GM12873 (cell line): ENCODE measurements around the gene WIPF1.

Experiments
- CTCF ChIP-seq: IDR thresholded peaks from 2 replicates; pipeline ENCODE4 v1.5.1; 2012; ENCODE audit warnings: low read depth, mild to moderate bottlenecking, moderate library complexity, low read length, control low read depth; ENCODE audit not compliant: insufficient read depth; ENCODE audit errors: missing control alignments

The WIPF1 gene

DNA sequence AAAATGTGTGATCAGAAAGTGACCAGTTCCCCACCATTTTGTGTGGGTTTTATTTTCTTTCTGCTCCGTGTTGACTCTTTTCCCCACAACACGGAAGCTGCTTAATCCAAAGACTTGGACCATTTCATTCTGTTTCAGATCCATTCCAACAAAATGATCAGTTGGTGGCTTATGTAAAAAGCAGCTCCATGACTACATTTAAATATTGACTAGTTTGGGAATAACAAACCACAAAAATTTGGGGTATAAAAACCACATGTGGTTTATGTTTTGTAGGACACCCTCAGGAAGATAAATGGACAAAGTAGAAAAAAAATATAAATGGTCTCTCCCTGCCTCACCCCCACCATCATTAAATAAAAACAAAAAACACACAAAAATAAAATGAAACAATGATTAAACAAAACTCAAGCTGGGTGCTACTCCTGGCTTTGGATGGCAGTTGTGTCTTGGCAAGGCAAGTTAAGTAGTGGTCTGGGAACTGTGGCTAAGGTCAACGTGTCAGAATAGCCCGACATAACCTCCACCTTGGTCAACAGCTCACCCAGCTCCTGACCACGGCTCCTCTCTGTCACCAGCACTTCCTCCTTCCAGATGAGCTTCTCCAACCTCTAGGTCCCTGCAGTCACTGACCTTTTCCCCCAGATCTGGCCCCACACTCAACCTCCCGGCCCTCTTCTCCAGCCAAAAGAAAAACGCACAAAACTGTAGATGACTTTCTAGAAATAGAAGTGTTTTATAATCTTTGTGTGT is 12.8 kb upstream of the WIPF1 start:
- TF ChIP-seq CTCF = no peak

GRCh38 chr2:174609261-174609660 is 11.7 kb upstream of the WIPF1 start:
- no peak for TF ChIP-seq CTCF

DNA sequence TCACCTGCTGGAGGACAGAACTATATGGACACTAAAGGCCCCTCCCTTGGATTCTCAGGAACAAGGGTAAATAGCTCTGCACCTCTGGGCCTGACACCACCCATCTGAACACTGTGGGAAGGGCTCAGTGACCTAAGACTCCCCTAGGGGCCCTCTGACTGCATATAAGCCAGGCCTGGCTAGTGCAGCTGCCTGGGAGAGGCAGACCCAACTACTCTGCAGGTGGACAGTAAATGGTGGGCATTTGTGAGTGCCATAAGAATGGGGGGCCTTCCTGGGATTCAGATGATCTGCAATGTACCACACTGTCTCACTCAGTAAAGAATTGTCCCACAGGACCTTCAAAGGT is 11.2 kb upstream of the WIPF1 start:
- TF ChIP-seq CTCF = no peak

DNA sequence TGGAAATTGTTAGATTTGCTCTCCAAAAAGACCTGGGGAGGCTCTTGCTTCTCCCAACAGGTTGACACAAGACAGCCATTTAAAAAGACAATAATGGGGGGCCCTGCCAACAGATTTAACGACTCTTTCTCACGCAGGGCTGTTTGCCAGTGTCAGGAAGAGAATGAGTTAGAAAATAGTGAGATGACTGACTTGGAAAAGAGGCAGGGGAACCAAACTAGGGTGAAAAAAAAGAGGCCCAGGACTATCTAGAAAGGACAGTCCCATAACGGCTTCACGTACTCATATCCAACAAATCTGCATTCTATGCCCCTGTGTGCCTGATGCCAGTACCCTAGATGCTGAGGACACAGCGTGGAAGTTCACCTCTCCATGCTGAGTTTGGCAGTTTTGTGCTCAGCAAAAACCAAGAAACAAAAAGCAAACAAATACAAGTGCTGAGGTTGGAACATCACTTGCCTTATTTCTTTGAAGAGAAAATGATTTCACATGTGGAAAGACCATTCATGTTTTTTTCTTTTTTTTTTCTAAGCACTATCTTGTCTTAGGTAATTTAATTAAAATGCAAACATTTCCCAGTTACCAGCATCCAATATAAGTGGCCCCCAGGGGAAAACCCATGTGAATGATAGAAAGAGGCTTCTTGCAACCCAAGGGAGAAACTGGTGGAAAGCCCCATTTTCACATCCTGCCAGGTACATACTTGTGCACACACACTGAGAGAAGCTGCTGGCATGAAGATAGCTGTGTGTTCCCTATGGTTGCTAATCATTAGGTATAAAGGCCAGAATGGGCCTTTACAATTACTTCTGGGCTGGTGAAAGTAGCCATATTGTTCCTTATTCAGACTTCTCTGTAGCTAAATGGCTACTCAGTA is 10.6 kb upstream of the WIPF1 start:
- no peak for TF ChIP-seq CTCF

GRCh38 chr2:174607584-174607983 is 10.0 kb upstream of the WIPF1 start:
- no peak for TF ChIP-seq CTCF

DNA sequence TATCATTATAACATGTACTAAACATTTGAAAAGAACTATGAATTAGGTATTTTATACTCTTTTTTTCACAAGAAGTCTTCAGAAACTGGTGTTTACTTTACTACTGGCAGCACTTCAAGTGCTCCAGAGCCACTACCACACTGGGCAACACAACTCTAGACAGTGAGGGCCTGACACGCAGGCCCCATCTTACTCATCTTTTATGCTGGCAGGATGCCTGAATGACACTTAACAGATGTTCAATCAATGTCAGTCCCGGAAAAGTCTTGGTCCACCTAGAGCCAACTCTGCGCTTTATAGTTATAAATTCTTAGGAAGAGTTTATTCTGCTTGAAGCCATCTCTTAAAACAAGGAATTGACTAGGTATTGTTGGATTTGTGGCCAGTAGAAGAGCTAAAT is 8.7 kb upstream of the WIPF1 start:
- no peak for TF ChIP-seq CTCF

- peak; percentile 58 for TF ChIP-seq CTCF
Observed at GRCh38 chr2:174605687-174606086, 8.1 kb upstream of the WIPF1 start.
